ENCODE measurements around the gene CHSY3. TPM values are rescaled to one million over a fixed set of nuclear protein-coding genes. Genes with fewer than 3 reads are reported as not detected.

Gene CHSY3
- total and polyA plus RNA-seq, 4 donors, result 3.5 to 32.5 (median 14.8) TPM

DNA sequence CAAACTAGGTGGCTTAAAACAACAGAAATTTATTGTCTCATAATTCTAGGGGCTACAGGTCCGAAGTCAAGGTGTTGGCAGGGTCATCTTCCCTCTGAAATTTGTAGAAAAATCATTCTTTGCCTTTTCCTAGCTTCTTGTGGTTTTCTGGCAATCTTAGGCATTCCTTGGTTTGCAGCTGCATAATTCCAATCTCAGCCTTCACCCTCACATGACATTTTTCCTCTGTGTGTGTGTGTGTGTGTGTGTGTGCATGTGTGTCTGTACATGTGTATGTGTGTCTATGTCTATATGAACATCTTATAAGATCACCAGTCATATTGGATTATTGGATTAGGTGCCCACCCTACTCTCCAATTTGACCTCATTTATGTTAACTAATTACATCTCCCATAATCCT lies 330.6 kb downstream of the CHSY3 start:
- intact Hi-C loops (cut with DNase I), result no loop called here
- DNase-seq (no peak), ATAC-seq (ENCODE audit: low FRiP score) (no peak)
- no peak overlapping the region for H3K4me3 ChIP-seq (ENCODE audit: low read length in 2 of 2)
- no peaks in the 10 kb centered on the region for H3K4me1 ChIP-seq (ENCODE audit: control insufficient read depth in 1 of 2, insufficient read depth in 2 of 2, low read length in 2 of 2)
- no peaks in the 10 kb centered on the region for H3K36me3 ChIP-seq (ENCODE audit: control insufficient read depth in 1 of 2, insufficient read depth in 2 of 2, low read length in 1 of 2)
- H3K27me3 ChIP-seq (ENCODE audit: control insufficient read depth in 1 of 2, insufficient read depth in 2 of 2, low read length in 1 of 2), result no peaks in the 10 kb centered on the region
- 81 to 84% methylated on average over 1 of the region's 1 CpG for WGBS, 2 donors
- H3K27ac ChIP-seq (ENCODE audit: low read depth in 1 of 2, low read length in 2 of 2), result no peak overlapping the region
- no peaks in the 10 kb centered on the region for H3K9me3 ChIP-seq (ENCODE audit: control insufficient read depth, low read length)

Other genes starting within 250 kb of the CHSY3 start
- gene MINAR2, start 156.4 kb upstream of the CHSY3 start, total RNA-seq, result not detected
- gene MINAR2, start 156.4 kb upstream of the CHSY3 start, polyA plus RNA-seq, result not detected

Data from aorta (tissue), 5 donors.